Erythroblast (primary cell): ENCODE data around the gene SPRN.

Source experiments
- GATA1 ChIP-seq: IDR thresholded peaks from 2 replicates; pipeline ENCODE4 v1.6.1; 2011; ENCODE audit warnings: low read depth, mild to moderate bottlenecking, control low read depth, low read length, moderate library complexity
- POLR2A ChIP-seq: IDR thresholded peaks from 2 replicates; pipeline ENCODE4 v1.6.1; 2011; ENCODE audit warnings: mild to moderate bottlenecking, low read length

DNA sequence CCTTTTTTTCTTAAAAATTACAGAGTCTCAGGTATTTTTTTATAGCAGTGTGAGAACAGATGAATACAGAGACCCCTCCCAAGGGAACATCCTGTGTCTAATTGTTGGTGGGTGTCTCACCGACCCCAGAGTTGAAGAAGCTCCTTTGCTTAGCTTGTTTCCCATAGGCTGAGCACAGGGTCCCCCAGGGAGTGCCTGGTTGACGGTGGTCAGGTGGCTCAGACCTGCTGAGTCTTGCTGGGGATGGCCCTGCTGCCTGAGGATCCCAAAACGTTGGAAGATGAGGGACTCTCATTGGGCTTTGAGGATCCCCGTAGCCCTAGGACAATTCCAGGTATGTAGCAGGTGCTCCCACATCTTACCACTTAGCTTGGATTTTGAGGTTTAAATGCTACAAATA is 48.8 kb upstream of the SPRN start:
- TF ChIP-seq POLR2A (no peak), GATA1 (no peak)
